ENCODE results near the gene FARP1. TPM values are rescaled to one million over a fixed set of nuclear protein-coding genes. Genes with fewer than 3 reads are reported as not detected.

The FARP1 gene
- polyA plus RNA-seq, 2 donors, result 2.2 to 2.3 TPM

GRCh38 chr13:98192008-98192407 is 49.1 kb downstream of the FARP1 start:
- Histone ChIP-seq H3K27ac (ENCODE audit: low read depth in 2 of 2, low read length in 1 of 2) (no peak overlapping the region), H3K4me3 (ENCODE audit: low read depth in 1 of 2, low read length in 2 of 2) (no peak overlapping the region), H3K9me3 (ENCODE audit: control insufficient read depth in 2 of 2, insufficient read depth in 1 of 2, low read depth in 1 of 2, low read length in 1 of 2) (no peaks in the 10 kb centered on the region), H3K27me3 (ENCODE audit: control insufficient read depth in 1 of 2, insufficient read depth in 2 of 2, low read length in 2 of 2) (no peaks in the 10 kb centered on the region), H3K36me3 (ENCODE audit: control insufficient read depth in 2 of 2, insufficient read depth in 2 of 2, low read length in 1 of 2) (no peaks in the 10 kb centered on the region), H3K4me1 (ENCODE audit: control insufficient read depth in 2 of 2, insufficient read depth in 2 of 2, low read length in 1 of 2) (no peaks in the 10 kb centered on the region)
- 69 to 73% methylated on average over 2 of the region's 2 CpGs for WGBS, 2 donors

- no peaks in the 10 kb centered on the region for H3K9me3 ChIP-seq (ENCODE audit: control insufficient read depth in 2 of 2, insufficient read depth in 1 of 2, low read depth in 1 of 2, low read length in 1 of 2)
- H3K36me3 ChIP-seq (ENCODE audit: control insufficient read depth in 2 of 2, insufficient read depth in 2 of 2, low read length in 1 of 2), result no peaks in the 10 kb centered on the region
- H3K4me3 ChIP-seq (ENCODE audit: low read depth in 1 of 2, low read length in 2 of 2), result no peak overlapping the region
- no peaks in the 10 kb centered on the region for H3K4me1 ChIP-seq (ENCODE audit: control insufficient read depth in 2 of 2, insufficient read depth in 2 of 2, low read length in 1 of 2)
- no peaks in the 10 kb centered on the region for H3K27me3 ChIP-seq (ENCODE audit: control insufficient read depth in 1 of 2, insufficient read depth in 2 of 2, low read length in 2 of 2)
- H3K27ac ChIP-seq (ENCODE audit: low read depth in 2 of 2, low read length in 1 of 2), result no peak overlapping the region
- WGBS, 2 donors, result 77 to 85% methylated on average over 10 of the region's 10 CpGs
Measured at GRCh38 chr13:98195054-98195791, 52.3 kb downstream of the FARP1 start.

- H3K9me3 ChIP-seq (ENCODE audit: control insufficient read depth in 2 of 2, insufficient read depth in 1 of 2, low read depth in 1 of 2, low read length in 1 of 2), result no peaks in the 10 kb centered on the region
- no peaks in the 10 kb centered on the region for H3K4me1 ChIP-seq (ENCODE audit: control insufficient read depth in 2 of 2, insufficient read depth in 2 of 2, low read length in 1 of 2)
- H3K27ac ChIP-seq (ENCODE audit: low read depth in 2 of 2, low read length in 1 of 2), result no peak overlapping the region
- WGBS, 2 donors, result 69 to 85% methylated on average over 3 to 4 of the region's 4 CpGs
- H3K4me3 ChIP-seq (ENCODE audit: low read depth in 1 of 2, low read length in 2 of 2), result no peak overlapping the region
- no peaks in the 10 kb centered on the region for H3K36me3 ChIP-seq (ENCODE audit: control insufficient read depth in 2 of 2, insufficient read depth in 2 of 2, low read length in 1 of 2)
- H3K27me3 ChIP-seq (ENCODE audit: control insufficient read depth in 1 of 2, insufficient read depth in 2 of 2, low read length in 2 of 2), result no peaks in the 10 kb centered on the region
Measured at GRCh38 chr13:98198683-98199082, 55.8 kb downstream of the FARP1 start.

GRCh38 chr13:98199480-98199879 is 56.6 kb downstream of the FARP1 start:
- WGBS, 2 donors, result 36 to 56% methylated on average over 4 of the region's 4 CpGs
- no peaks in the 10 kb centered on the region for H3K4me1 ChIP-seq (ENCODE audit: control insufficient read depth in 2 of 2, insufficient read depth in 2 of 2, low read length in 1 of 2)
- H3K36me3 ChIP-seq (ENCODE audit: control insufficient read depth in 2 of 2, insufficient read depth in 2 of 2, low read length in 1 of 2), result no peaks in the 10 kb centered on the region
- H3K27ac ChIP-seq (ENCODE audit: low read depth in 2 of 2, low read length in 1 of 2), result no peak overlapping the region
- no peaks in the 10 kb centered on the region for H3K9me3 ChIP-seq (ENCODE audit: control insufficient read depth in 2 of 2, insufficient read depth in 1 of 2, low read depth in 1 of 2, low read length in 1 of 2)
- H3K4me3 ChIP-seq (ENCODE audit: low read depth in 1 of 2, low read length in 2 of 2), result no peak overlapping the region
- no peaks in the 10 kb centered on the region for H3K27me3 ChIP-seq (ENCODE audit: control insufficient read depth in 1 of 2, insufficient read depth in 2 of 2, low read length in 2 of 2)

- Histone ChIP-seq H3K4me1 (ENCODE audit: control insufficient read depth in 2 of 2, insufficient read depth in 2 of 2, low read length in 1 of 2) (no peaks in the 10 kb centered on the region), H3K36me3 (ENCODE audit: control insufficient read depth in 2 of 2, insufficient read depth in 2 of 2, low read length in 1 of 2) (no peaks in the 10 kb centered on the region), H3K27ac (ENCODE audit: low read depth in 2 of 2, low read length in 1 of 2) (no peak overlapping the region), H3K27me3 (ENCODE audit: control insufficient read depth in 1 of 2, insufficient read depth in 2 of 2, low read length in 2 of 2) (no peaks in the 10 kb centered on the region), H3K9me3 (ENCODE audit: control insufficient read depth in 2 of 2, insufficient read depth in 1 of 2, low read depth in 1 of 2, low read length in 1 of 2) (no peaks in the 10 kb centered on the region), H3K4me3 (ENCODE audit: low read depth in 1 of 2, low read length in 2 of 2) (no peak overlapping the region)
- WGBS, 2 donors, result 87 to 89% methylated on average over 5 of the region's 5 CpGs
Measured at GRCh38 chr13:98200211-98200878, 57.5 kb downstream of the FARP1 start.

- 94 to 95% methylated on average over 8 of the region's 8 CpGs for WGBS, 2 donors
- Histone ChIP-seq H3K27me3 (ENCODE audit: control insufficient read depth in 1 of 2, insufficient read depth in 2 of 2, low read length in 2 of 2) (no peaks in the 10 kb centered on the region), H3K9me3 (ENCODE audit: control insufficient read depth in 2 of 2, insufficient read depth in 1 of 2, low read depth in 1 of 2, low read length in 1 of 2) (no peaks in the 10 kb centered on the region), H3K4me1 (ENCODE audit: control insufficient read depth in 2 of 2, insufficient read depth in 2 of 2, low read length in 1 of 2) (no peaks in the 10 kb centered on the region), H3K4me3 (ENCODE audit: low read depth in 1 of 2, low read length in 2 of 2) (no peak overlapping the region), H3K27ac (ENCODE audit: low read depth in 2 of 2, low read length in 1 of 2) (no peak overlapping the region), H3K36me3 (ENCODE audit: control insufficient read depth in 2 of 2, insufficient read depth in 2 of 2, low read length in 1 of 2) (no peaks in the 10 kb centered on the region)
Measured at GRCh38 chr13:98201189-98201588, 58.3 kb downstream of the FARP1 start.

- H3K4me3 ChIP-seq (ENCODE audit: low read depth in 1 of 2, low read length in 2 of 2), result no peak overlapping the region
- no peaks in the 10 kb centered on the region for H3K27me3 ChIP-seq (ENCODE audit: control insufficient read depth in 1 of 2, insufficient read depth in 2 of 2, low read length in 2 of 2)
- no peaks in the 10 kb centered on the region for H3K4me1 ChIP-seq (ENCODE audit: control insufficient read depth in 2 of 2, insufficient read depth in 2 of 2, low read length in 1 of 2)
- no peaks in the 10 kb centered on the region for H3K36me3 ChIP-seq (ENCODE audit: control insufficient read depth in 2 of 2, insufficient read depth in 2 of 2, low read length in 1 of 2)
- H3K9me3 ChIP-seq (ENCODE audit: control insufficient read depth in 2 of 2, insufficient read depth in 1 of 2, low read depth in 1 of 2, low read length in 1 of 2), result peaks cover 0 to 2% of the 10 kb centered on the region in 2 donors
- H3K27ac ChIP-seq (ENCODE audit: low read depth in 2 of 2, low read length in 1 of 2), result no peak overlapping the region
- 70 to 78% methylated on average over 6 of the region's 6 CpGs for WGBS, 2 donors
Measured at GRCh38 chr13:98201984-98202383, 59.1 kb downstream of the FARP1 start.

- peaks cover 0 to 2% of the 10 kb centered on the region in 2 donors for H3K9me3 ChIP-seq (ENCODE audit: control insufficient read depth in 2 of 2, insufficient read depth in 1 of 2, low read depth in 1 of 2, low read length in 1 of 2)
- no peaks in the 10 kb centered on the region for H3K36me3 ChIP-seq (ENCODE audit: control insufficient read depth in 2 of 2, insufficient read depth in 2 of 2, low read length in 1 of 2)
- no peak overlapping the region for H3K4me3 ChIP-seq (ENCODE audit: low read depth in 1 of 2, low read length in 2 of 2)
- no peaks in the 10 kb centered on the region for H3K27me3 ChIP-seq (ENCODE audit: control insufficient read depth in 1 of 2, insufficient read depth in 2 of 2, low read length in 2 of 2)
- H3K27ac ChIP-seq (ENCODE audit: low read depth in 2 of 2, low read length in 1 of 2), result no peak overlapping the region
- H3K4me1 ChIP-seq (ENCODE audit: control insufficient read depth in 2 of 2, insufficient read depth in 2 of 2, low read length in 1 of 2), result peaks cover 0 to 2% of the 10 kb centered on the region in 2 donors
- WGBS, 2 donors, result 79 to 83% methylated on average over 8 of the region's 8 CpGs
Measured at GRCh38 chr13:98203646-98204326, 60.9 kb downstream of the FARP1 start.

- Histone ChIP-seq H3K36me3 (ENCODE audit: control insufficient read depth in 2 of 2, insufficient read depth in 2 of 2, low read length in 1 of 2) (no peaks in the 10 kb centered on the region), H3K27ac (ENCODE audit: low read depth in 2 of 2, low read length in 1 of 2) (no peak overlapping the region), H3K9me3 (ENCODE audit: control insufficient read depth in 2 of 2, insufficient read depth in 1 of 2, low read depth in 1 of 2, low read length in 1 of 2) (peaks cover 0 to 2% of the 10 kb centered on the region in 2 donors), H3K4me3 (ENCODE audit: low read depth in 1 of 2, low read length in 2 of 2) (no peak overlapping the region), H3K4me1 (ENCODE audit: control insufficient read depth in 2 of 2, insufficient read depth in 2 of 2, low read length in 1 of 2) (peaks cover 0 to 2% of the 10 kb centered on the region in 2 donors), H3K27me3 (ENCODE audit: control insufficient read depth in 1 of 2, insufficient read depth in 2 of 2, low read length in 2 of 2) (no peaks in the 10 kb centered on the region)
- WGBS, 2 donors, result 92 to 97% methylated on average over 2 of the region's 2 CpGs
Measured at GRCh38 chr13:98204546-98204945, 61.7 kb downstream of the FARP1 start.
